ENCODE data around the gene GNG13.
"Not testable (repeated sequence)": the region's sequence is repeated elsewhere in the genome, so short reads cannot be mapped to it uniquely, and the experiment has no call there.

The GNG13 gene

DNA sequence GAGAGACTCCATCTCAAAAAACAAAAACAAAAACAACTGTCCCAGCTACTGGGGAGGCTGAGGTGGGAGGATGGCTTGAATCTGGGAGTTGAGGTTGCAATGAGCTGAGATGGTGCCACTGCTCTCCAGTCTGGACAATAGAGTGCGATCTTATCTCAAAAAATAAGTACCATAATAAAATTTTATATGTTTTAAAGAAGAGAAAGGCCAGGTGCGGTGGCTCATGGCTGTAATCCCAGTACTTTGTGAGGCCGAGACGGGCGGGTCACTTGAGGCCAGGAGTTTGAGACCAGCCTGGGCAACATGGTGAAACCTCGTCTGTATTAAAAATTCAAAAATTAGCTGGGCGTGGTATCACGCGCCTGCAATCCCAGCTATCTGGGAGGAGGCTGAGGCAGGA, 23.7 kb downstream of the GNG13 start:
- DNase-seq (ENCODE audit: low read depth), result no peak

DNA sequence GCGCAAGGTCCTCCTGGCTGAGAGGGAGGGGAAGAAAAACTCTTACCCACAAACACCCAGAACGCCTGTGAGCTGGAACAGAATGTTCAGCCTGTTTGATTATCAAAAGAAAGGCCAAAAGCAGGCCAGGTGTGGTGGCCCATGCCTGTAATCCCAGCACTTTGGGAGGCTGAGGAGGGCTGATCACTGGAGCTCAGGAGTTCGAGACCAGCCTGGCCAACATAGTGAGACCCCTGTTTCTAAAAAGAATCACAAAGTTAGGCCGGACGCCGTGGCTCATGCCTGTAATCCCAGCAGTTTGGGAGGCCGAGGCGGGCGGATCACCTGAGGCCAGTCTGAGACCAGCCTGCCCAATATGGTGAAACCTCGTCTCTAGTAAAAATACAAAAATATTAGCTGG, 24.2 kb downstream of the GNG13 start:
- not testable (repeated sequence) for DNase-seq (ENCODE audit: low read depth)

DNA sequence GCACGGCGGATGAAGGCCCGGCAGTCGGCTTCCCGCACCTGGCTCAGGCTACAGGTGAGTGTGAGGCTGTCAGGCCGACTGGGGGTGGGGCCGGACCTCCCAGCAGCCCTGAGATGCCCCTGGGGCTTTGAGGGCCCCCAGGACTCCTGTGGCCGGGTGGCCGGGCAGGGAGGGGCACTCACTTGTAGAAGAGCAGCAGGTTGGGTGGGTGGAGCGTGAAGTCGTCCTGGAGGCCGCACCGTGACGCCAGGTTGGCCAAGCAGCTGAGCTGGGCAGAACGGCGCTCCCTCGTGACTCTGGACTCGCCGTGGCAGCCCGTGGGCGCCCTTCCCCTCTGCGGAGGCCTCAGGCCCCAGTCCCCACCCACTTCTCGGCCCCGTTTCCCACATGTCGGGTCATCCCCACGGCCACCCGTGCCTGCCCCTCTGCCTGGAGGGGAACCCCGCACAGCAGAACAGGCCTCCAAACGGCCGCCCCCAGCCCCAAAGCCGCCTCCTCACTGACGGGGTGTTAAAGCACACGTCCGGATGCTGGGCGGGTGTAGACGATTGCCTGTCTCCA, 25.2 kb downstream of the GNG13 start:
- no peak for DNase-seq (ENCODE audit: low read depth)

DNA sequence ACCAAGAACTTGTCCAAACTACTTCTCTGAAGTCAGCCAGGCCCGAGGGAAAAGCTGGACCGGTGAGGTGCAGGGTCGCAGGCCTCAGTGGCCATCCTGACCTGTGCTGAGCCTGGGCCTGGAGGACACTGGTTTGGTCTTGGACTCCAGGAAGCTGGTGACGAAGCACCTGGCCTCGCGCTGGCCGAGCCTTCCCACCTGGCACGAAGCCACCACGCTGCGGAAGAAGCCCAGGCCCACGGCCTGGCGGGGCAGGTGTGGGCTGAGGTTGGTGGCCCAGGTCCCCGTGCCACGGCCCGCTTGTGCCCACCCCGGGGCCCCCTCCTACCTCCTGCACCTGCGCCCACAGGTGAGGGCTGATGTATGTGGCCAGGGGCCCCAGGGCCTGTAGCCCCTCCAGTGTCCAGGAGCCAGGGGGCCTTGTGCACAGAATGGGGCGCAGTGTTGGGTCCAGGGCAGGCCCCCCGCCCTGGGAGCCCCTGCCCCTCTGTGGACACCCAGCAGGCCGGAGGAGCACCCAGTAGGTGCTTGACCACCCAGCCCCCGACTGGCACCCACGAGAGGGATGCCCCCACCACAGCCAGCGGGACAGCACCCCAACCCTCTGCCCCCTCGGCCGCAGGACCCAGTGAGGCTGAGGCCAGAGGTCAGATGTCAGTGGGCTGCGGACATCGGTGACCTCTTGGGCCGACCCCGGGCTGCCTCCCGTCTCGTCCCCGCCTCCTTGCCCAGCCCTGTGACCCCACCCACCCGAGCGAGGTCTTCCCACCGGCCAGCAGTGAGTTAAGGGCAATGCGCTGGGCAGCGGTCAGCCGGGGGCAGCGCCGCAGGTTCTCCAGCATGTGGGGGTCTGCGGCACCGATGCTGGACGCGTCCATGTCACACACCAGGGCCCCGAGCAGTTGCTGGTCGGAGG, 26.2 kb downstream of the GNG13 start:
- no peak for DNase-seq (ENCODE audit: low read depth)

DNA sequence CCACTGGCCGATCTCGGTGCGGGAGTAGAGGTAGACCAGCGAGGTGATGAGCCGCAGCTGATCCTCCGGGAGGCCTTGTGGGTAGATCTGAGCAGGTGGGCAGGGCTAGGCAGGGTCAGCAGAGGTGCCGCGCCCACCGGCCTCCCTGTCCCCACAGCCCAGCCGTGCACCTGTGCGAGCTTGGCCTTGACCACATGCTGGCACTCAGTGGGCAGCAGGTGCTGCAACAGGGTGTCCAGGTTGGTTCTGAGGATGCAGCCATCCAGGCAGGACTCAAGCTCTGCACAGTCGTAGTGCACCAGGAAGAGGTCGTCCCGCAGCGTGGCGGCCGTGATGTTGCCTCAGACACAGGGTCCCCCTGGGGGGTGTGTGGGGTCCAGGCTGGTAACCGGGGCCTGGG, 27.6 kb downstream of the GNG13 start:
- DNase-seq (ENCODE audit: low read depth), result no peak

DNA sequence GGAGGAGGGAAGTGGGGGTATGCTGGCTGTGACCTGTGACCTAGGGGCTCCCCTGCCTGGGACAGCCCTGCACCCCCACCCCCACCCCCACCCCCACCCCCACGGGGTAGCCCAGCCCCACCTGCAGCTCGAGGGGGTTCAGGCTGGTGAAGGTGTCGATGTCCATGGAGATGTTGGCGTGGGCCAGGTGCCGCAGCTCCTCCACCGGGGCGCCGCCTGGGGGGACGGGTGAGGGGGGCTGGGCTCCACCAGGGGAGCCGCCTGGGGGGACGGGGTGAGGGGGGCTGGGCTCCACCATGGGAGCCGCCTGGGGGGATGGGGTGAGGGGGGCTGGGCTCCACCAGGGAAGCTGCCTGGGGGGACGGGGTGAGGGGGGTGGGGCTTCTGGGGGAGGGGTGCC, 30.1 kb downstream of the GNG13 start:
- DNase-seq (ENCODE audit: low read depth), result no peak

DNA sequence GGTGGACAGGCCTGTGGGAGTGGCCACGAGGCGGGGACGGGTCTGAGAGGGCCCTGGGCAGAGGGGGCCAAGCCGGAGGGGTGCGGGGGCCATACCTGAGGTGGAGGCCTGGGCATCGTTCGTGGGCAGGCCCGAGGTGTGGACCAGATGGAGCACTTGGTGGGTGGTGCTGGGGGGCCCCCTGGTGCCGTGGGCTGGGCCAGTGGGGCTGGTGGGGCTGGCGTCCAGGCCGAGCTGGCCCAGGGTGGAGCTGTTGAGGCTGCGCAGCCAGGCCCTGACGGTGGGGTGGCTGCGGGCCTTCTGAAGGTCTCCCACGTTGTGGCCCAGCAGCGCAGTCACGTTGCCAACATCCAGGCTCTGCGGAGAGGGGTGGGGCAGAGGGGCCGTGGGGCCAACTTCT, 30.6 kb downstream of the GNG13 start:
- no peak for DNase-seq (ENCODE audit: low read depth)

DNA sequence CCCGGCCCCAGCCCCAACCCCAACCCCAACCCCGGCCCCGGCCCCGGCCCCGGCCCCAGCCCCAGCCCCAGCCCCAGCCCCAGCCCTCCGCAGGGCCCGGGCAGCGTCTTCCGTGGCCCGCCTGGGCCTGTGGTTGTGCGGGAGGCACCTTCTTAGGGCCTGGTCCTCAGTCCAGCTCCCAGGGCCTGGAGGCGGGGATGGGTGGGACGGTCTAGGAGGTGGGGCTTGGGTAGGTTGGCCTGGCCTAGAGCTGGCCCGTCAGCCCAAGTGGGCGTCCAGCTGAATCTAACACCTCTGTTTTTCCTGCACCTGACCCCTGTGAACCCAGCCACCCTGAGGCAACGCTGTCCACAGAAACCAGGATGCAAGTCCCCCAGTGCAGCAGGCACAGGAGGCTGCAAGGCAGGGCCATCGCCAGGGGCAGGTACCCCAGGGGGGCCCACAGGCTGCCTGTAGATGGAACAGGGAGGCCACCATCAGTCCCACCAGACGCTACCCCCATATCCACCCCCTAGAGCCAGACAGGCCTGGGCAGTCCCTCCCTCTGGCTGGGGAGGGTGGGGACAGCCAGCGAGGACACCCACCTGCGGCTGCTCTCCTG, 31.2 kb downstream of the GNG13 start:
- no peak for DNase-seq (ENCODE audit: low read depth)

DNA sequence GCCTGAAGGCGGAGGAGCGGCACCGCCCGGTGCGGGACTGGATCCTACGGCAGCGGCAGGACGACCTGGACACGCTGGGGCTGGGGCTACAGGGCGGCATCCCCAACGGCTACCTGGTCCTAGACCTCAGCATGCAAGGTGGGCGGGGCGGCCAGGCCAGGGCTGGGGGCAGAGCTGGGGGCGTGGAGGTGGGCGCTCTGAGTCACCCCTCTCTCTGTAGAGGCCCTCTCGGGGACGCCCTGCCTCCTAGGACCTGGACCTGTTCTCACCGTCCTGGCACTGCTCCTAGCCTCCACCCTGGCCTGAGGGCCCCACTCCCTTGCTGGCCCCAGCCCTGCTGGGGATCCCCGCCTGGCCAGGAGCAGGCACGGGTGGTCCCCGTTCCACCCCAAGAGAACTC, 32.1 kb downstream of the GNG13 start:
- DNase-seq (ENCODE audit: low read depth), result no peak

DNA sequence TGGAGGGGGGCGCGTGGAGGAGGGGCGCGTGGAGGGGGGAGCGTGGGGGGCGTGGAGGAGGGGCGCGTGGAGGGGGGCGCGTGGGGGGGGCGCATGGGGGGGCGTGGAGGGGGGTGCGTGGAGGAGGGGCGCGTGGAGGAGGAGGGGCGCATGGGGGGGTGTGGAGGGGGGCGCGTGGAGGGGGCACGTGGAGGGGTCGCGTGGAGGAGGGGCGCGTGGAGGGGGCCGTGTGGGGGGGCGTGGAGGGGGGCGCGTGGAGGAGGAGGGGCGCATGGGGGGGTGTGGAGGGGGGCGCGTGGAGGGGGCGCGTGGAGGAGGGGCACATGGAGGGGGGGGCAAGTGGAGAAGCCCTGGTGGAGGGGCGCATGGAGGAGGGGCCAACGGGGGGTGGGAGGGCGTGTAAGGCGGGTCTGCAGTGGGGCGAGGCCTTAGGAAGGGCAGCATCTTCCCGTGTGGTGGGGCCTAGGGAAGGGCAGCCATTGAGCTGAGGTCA, 32.7 kb downstream of the GNG13 start:
- no peak for DNase-seq (ENCODE audit: low read depth)

DNA sequence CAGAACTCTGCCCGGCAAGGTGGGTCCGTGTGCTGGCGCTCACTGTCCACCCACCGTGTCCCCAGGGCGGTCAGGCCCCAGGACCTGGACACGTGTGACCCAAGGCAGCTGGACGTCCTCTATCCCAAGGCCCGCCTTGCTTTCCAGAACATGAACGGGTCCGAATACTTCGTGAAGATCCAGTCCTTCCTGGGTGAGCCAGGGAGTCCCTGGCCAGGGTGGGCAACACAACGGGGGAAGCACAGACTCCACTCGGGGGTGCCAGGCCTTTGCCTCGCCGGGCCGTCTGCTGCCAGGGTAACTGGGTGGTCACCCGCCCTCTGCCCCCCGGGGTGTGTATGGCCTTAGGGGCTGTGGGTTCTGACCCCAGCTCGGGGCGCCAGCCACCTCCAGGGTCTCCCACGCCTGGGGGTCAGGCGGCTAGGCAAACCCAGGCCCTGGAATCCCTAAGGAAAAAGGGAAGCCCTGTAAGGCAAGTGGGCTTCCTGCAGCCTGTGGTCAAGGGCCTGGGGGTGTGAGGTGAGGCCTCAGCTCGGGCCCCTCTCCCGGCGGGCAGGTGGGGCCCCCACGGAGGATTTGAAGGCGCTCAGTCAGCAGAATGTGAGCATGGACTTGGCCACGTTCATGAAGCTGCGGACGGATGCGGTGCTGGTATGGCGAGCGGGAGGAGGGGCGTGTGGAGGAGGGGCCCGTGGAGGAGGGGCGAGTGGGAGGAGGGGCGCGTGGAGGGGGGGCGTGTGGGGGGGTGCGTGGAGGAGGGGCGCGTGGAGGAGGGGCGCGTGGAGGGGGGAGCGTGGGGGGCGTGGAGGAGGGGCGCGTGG, 33.5 kb downstream of the GNG13 start:
- no peak for DNase-seq (ENCODE audit: low read depth)

DNA sequence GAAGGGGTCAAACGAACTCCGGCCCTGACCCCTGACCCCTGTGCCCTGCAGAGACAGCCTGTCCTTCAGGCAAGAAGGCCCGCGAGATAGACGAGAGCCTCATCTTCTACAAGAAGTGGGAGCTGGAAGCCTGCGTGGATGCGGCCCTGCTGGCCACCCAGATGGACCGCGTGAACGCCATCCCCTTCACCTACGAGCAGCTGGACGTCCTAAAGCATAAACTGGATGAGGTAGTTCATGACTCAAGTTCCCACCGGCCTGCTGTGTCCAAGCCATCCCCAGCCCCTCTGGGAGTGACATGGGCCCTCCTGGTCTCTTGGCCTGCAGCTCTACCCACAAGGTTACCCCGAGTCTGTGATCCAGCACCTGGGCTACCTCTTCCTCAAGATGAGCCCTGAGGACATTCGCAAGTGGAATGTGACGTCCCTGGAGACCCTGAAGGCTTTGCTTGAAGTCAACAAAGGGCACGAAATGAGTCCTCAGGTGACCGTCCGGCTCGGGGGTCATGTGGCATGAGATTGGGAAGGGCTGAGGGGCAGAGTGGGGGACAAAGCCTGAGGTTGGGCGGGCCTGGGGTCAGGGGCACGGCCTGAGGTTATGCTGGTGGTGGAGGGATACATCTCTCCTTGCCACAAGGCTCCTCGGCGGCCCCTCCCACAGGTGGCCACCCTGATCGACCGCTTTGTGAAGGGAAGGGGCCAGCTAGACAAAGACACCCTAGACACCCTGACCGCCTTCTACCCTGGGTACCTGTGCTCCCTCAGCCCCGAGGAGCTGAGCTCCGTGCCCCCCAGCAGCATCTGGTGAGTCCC, 34.3 kb downstream of the GNG13 start:
- DNase-seq (ENCODE audit: low read depth), result no peak

DNA sequence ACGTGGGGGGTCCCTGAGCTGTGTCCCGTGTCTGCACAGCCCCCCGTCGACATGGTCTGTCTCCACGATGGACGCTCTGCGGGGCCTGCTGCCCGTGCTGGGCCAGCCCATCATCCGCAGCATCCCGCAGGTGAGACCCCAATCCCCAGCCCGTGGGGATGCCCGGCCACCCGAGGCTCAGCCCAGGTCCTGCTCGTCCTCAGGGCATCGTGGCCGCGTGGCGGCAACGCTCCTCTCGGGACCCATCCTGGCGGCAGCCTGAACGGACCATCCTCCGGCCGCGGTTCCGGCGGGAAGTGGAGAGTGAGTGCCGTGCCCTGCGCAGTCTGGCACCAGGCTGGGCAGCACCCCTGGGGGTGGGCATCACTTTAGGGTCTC, 35.1 kb downstream of the GNG13 start:
- no peak for DNase-seq (ENCODE audit: low read depth)

DNA sequence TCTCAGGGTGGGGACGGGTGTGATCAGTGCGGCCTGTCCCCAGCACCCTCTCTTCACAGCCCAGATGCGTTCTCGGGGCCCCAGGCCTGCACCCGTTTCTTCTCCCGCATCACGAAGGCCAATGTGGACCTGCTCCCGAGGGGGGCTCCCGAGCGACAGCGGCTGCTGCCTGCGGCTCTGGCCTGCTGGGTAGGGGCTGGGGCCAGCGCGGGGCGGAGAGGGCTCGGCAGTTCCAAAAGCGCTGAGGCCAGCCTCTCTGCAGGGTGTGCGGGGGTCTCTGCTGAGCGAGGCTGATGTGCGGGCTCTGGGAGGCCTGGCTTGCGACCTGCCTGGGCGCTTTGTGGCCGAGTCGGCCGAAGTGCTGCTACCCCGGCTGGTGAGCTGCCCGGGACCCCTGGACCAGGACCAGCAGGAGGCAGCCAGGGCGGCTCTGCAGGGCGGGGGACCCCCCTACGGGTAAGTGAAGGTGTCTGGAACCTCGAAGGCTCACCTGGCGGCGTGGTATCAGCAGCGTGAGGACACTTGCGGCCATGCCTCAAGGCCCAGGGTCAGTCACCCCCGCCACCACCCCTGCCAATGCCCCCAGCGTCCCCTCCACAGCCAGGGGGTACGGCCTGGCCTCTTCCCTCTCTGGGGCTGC, 35.6 kb downstream of the GNG13 start:
- DNase-seq (ENCODE audit: low read depth), result no peak

DNA sequence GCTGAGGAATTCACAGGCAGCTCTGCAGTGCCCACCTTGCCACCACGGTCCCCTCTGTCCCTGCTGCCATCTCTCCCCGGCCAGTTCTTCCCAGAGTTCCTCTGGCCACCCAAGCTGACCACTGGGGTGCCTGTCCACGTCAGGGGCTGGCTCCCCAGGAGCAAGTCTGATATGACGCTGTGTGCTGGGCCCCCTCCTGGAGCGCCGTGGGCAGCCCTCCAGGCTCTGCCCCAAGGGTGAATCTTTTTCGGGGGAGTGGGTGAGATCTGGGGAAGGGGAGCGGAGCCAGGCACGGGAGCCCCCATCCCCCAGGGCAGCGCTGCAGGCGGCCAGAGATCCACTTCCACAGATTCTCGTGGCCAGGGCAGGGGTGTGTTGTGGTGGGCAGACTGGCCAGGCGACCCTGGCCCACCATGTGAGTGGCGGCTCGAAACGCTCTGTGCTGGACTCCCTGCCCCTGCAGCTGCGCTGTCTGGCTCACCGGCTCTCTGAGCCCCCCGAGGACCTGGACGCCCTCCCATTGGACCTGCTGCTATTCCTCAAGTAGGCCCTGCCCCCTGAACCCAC, 36.3 kb downstream of the GNG13 start:
- no peak for DNase-seq (ENCODE audit: low read depth)

DNA sequence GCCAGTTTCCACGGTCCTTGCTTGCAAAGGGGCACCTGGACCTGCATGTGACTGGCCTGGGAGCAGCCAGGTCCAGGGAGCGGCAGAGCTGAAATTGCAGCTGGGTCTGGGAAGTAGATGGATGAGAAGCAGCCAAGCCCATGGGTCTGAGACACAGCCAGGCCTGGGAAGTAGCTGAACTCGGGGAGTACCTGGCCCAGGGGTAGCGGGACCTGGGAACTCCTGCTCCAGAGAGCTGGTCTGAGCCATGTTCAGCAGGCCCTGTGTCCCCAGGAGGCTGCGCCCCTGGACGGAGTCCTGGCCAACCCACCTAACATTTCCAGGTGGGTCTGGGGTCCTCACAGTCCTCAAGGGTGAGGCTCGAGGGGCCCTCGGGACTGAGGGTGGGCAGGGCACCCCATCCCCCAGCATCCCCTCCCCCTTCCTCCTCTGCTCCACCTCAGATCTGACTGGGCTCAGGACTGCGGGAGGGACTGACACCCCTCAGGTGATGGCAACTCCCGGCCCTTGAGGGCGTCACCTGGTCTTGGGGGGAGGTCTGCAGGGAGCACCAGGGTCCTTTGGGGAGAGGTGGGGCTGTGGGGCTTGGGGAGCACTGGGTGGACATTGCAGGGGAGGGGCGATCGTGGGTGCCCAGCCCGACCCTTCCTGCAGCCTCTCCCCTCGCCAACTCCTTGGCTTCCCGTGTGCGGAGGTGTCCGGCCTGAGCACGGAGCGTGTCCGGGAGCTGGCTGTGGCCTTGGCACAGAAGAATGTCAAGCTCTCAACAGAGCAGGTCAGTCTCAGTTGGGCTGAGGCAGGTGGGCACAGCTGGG, 37.0 kb downstream of the GNG13 start:
- no peak for DNase-seq (ENCODE audit: low read depth)

DNA sequence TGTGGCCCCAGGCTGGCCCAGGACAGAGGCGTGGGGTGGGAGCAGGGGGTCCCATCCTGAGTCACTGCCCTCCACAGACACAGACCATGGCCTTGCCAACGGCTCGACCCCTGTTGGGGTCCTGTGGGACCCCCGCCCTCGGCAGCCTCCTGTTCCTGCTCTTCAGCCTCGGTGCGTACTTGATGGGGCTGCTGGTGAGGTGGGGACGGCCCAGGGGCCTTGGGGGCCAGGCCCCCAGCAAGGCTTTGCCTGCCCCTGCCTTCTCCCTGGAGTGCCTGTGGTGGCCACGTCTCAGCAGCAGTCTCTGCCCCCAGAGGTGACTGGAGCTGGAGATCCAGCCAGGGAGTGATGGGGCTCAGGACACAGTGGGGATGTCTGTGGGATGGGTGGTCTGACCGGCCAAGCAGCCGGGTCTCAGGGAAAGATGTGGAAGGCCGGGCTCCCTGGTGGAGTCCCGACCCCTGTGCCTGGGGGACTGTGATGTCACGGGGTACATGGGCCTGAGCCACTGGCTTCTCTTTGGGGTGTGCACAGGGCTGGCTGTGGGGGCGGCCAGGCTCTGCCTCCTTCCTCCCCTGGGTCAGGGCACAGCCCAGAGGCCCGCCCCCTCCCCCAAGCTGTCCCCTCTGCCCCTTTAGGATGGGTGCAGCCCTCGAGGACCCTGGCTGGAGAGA, 37.8 kb downstream of the GNG13 start:
- DNase-seq (ENCODE audit: low read depth), result no peak

DNA sequence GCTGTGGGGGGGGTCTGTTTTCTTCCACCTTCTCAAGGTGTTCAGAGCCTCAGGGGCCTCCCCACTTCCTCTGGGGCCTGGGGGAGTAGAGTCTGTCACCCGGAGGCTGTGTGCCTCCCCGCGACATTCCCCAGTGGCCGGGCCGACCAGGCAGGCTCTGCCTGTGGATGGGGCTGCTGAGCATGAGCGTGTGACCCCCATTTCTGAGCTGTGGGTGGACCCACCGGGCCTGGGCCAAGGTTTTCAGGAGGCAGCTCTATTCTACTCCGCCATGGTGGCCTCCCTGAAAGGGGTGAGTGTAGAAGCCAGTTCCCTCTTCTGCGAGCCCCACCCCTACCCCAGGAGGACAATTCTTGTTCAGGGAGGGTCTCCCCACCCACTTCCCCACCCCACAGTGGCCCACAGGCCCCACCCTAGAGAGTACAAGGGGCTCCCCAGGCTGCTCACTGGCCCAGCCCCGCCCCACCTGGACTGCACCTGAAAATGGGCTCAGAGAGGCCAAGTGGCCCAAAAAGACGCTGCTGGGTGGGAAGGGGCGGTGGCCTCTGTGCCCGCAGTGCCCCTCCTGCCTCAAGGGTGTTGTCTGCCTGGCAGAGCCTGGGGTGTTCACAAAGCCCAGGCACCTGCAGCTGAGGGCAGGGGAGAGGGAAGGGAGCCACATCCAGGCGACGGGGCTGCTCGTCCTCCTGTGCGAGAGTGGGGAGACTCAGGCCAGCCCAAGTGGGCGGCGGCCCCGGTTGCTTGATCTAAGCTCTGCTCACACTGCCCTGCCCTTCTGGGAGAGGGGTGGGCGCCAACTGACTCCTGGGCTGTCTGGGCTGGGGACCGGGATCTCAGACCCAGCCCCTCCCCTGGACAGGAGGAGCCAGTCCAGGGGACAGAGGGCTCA, 38.7 kb downstream of the GNG13 start:
- no peak for DNase-seq (ENCODE audit: low read depth)

Data from CMK (cell line).